Activated B cell treated with CpG ODN at 0.5 μM for 24 hours (primary cell): ENCODE results near the gene RXRG. TPM values are rescaled to one million over a fixed set of nuclear protein-coding genes. Genes with fewer than 3 reads are reported as not detected.

Source experiments
- ATAC-seq: fragments of 200-7000 bp; cut with Tn5 transposase; one replicate; pipeline ENCODE4 v1.10.0; 2021; ENCODE audit warnings: low read depth, mild to moderate bottlenecking, moderate library complexity
- CTCF ChIA-PET: fragments of 350-600 bp; sonication (Branson Sonifier 250); formaldehyde crosslinking; loops from one replicate; lab custom pipeline; 2021; ENCODE audit warnings: antibody characterized with exemption; lab: Charles Lee
- POLR2A ChIA-PET: fragments of 350-600 bp; sonication (Branson Sonifier 250); formaldehyde crosslinking; loops from one replicate; lab custom pipeline; 2021; ENCODE audit warnings: antibody characterized with exemption; lab: Charles Lee
- DNase-seq: peaks from one replicate; pipeline ENCODE4 v3.0.0; 2022
- H3K27ac Mint-ChIP-seq: one replicate; pipeline ENCODE4 v1.8.0; 2020; ENCODE audit warnings: mixed read lengths
- H3K27me3 Mint-ChIP-seq: one replicate; pipeline ENCODE4 v1.8.0; 2021; ENCODE audit warnings: mixed read lengths
- H3K36me3 Mint-ChIP-seq: one replicate; pipeline ENCODE4 v1.8.0; 2021; ENCODE audit warnings: low read depth, mixed read lengths
- H3K4me1 Mint-ChIP-seq: one replicate; pipeline ENCODE4 v1.8.0; 2021; ENCODE audit warnings: mixed read lengths
- H3K4me3 Mint-ChIP-seq: one replicate; pipeline ENCODE4 v1.8.0; 2020; ENCODE audit warnings: mild to moderate bottlenecking, mixed read lengths
- H3K9me3 Mint-ChIP-seq: one replicate; pipeline ENCODE4 v1.8.0; 2020; ENCODE audit warnings: mixed read lengths
- CTCF ChIP-seq: fragments of 200-600 bp; IDR thresholded peaks from one replicate; pipeline ENCODE4 v1.8.0; 2022; ENCODE audit warnings: antibody characterized with exemption, mild to moderate bottlenecking
- intact Hi-C: fragments of 100-400 bp; cut with micrococcal nuclease; formaldehyde crosslinking; loops from one replicate; pipeline ENCODE4 v1.15.1; 2024
- total RNA-seq: library from RNA; stranded (reverse); gene quantifications from 2 replicates; pipeline ENCODE4 v1.2.3, GENCODE V29; 2022

RXRG gene
- total RNA-seq, 1 donor from 2014 or later, result not detected

GRCh38 chr1:165435801-165436200 is 9.1 kb downstream of the RXRG start:
- H3K36me3 Mint-ChIP-seq, result no peaks in the 10 kb centered on the region
- H3K4me3 Mint-ChIP-seq, result no peak overlapping the region
- H3K9me3 Mint-ChIP-seq, result no peaks in the 10 kb centered on the region
- ATAC-seq (no peak), DNase-seq (no peak)
- ChIA-PET CTCF (no interaction called here), POLR2A (no interaction called here)
- intact Hi-C loops, result no loop called here
- no peaks in the 10 kb centered on the region for H3K4me1 Mint-ChIP-seq
- peaks cover 20% of the 10 kb centered on the region for H3K27me3 Mint-ChIP-seq
- no peak for TF ChIP-seq CTCF
- H3K27ac Mint-ChIP-seq, result no peak overlapping the region

DNA sequence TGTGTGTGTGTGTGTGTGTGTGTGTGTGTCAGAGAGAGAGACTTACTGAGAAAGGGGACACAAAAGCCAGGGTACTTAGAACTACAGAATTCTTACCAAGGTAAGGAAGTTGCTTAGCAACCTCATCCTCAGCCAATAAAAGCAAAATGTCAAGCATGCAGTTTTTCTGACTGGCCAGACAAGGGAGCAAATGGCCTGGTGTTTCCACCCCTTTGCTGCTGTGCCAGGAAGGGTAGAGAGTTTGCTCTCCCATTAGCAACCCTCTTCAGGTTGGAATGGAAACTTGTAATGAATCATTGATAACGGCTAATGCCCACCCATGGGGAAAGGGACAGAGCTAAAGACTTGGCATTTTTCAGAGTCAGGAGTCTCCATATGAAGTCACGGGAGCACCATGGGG is 10.6 kb downstream of the RXRG start:
- H3K36me3 Mint-ChIP-seq, result no peaks in the 10 kb centered on the region
- no peaks in the 10 kb centered on the region for H3K9me3 Mint-ChIP-seq
- DNase-seq, result no peak
- intact Hi-C loops, result no loop called here
- no peak overlapping the region for H3K27ac Mint-ChIP-seq
- no peaks in the 10 kb centered on the region for H3K4me1 Mint-ChIP-seq
- POLR2A ChIA-PET, result no interaction called here
- no peak for TF ChIP-seq CTCF
- ATAC-seq, result no peak
- CTCF ChIA-PET, result no interaction called here
- peaks cover 25% of the 10 kb centered on the region for H3K27me3 Mint-ChIP-seq
- H3K4me3 Mint-ChIP-seq, result no peak overlapping the region

DNA sequence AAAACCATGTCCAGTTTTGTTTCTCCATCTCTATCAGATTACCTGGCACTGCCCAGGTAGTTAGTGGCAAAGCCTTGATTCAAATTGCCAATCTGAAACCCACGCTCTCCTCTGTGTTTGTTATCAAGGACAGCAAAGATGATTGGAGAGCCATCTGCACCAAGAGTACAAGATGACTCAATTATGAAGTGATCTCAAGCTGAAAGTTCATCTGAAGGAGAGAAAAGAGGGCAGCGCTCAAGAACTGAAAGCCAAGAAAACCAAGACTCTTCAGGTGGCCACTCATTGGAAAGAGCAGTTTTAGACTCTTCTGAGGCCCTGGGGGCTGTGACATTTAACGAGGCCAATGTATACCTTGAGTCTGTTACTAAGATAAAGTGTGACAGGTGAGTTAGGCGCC is 13.8 kb downstream of the RXRG start:
- H3K27me3 Mint-ChIP-seq, result peaks cover 22% of the 10 kb centered on the region
- no peaks in the 10 kb centered on the region for H3K9me3 Mint-ChIP-seq
- H3K27ac Mint-ChIP-seq, result no peak overlapping the region
- H3K4me3 Mint-ChIP-seq, result no peak overlapping the region
- DNase-seq (no peak), ATAC-seq (no peak)
- CTCF ChIA-PET, result no interaction called here
- intact Hi-C loops, result no loop called here
- POLR2A ChIA-PET, result no interaction called here
- H3K36me3 Mint-ChIP-seq, result no peaks in the 10 kb centered on the region
- no peaks in the 10 kb centered on the region for H3K4me1 Mint-ChIP-seq
- TF ChIP-seq CTCF, result no peak

- ATAC-seq (no peak), DNase-seq (no peak)
- Mint-ChIP-seq H3K4me3 (no peak overlapping the region), H3K4me1 (peaks cover 9% of the 10 kb centered on the region), H3K9me3 (no peaks in the 10 kb centered on the region), H3K27me3 (peaks cover 23% of the 10 kb centered on the region), H3K36me3 (no peaks in the 10 kb centered on the region), H3K27ac (no peak overlapping the region)
- ChIA-PET CTCF (no interaction called here), POLR2A (no interaction called here)
- intact Hi-C loops, result no loop called here
- TF ChIP-seq CTCF, result no peak
Observed at GRCh38 chr1:165426745-165427144, 18.2 kb downstream of the RXRG start.

DNA sequence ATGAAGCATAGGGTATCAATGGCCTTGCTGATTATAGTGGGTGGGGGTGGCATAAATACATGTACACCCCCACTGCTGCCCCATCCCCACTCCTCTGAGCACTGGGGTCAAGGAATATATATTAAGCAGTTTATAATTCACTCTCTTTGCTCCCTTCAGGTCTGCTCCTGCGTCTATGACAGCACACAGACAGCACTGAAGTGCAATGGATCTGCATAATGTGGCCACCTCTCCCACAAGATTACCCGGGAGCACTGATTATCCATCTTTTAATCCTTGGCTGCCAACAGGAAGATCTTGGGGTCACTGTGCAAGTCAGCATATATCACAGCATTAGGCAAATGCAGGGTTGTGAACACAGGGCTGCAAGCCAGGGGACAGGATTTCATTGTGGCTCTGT is 19.3 kb downstream of the RXRG start:
- POLR2A ChIA-PET, result no interaction called here
- no peak for TF ChIP-seq CTCF
- Mint-ChIP-seq H3K27ac (no peak overlapping the region), H3K4me1 (peaks cover 9% of the 10 kb centered on the region), H3K36me3 (no peaks in the 10 kb centered on the region), H3K27me3 (peaks cover 18% of the 10 kb centered on the region), H3K9me3 (no peaks in the 10 kb centered on the region), H3K4me3 (no peak overlapping the region)
- intact Hi-C loops, result no loop called here
- DNase-seq (no peak), ATAC-seq (no peak)
- CTCF ChIA-PET, result no interaction called here
